Body of pancreas (tissue), 4 donors: ENCODE data around the gene SLC22A14.

Experiments used
- POLR2A ChIP-seq, 3 donors: fragments of 450-650 bp; IDR thresholded peaks; one replicate each; pipeline ENCODE4 v1.6.1; 2016; ENCODE audit warnings: antibody characterized with exemption in 3 of 3, mild to moderate bottlenecking in 2 of 3
- TF ChIP-seq, protein P1 (sequence below), 7 experiments: fragments of 450-650 bp in 4 of 7; fragments of 200-600 bp in 3 of 7; sonication (generic) in 3 of 7; IDR thresholded peaks; one replicate each; pipeline ENCODE4 v1.5.1; 2016 to 2019; ENCODE audit warnings: antibody characterized with exemption in 7 of 7

DNA sequence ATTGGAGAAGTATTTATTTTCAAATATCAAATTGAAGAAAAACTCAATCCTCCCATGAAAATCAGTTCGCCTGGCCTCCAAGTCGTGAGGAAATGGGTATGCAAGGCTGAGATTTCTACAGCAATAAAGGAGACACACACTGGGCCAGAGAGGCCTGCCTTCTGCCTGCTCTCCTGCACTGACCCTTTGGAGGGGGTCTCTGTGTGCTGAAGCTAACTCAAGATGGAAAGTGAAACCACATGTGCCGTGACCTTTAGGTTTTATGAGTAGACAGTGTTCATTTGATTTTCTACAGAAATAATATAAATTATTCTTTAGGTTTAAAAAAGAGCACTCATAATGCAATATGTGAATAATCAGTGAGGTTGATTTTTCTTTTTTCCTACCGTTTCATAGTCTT, 28.4 kb upstream of the SLC22A14 start:
- TF ChIP-seq, protein P1, sequence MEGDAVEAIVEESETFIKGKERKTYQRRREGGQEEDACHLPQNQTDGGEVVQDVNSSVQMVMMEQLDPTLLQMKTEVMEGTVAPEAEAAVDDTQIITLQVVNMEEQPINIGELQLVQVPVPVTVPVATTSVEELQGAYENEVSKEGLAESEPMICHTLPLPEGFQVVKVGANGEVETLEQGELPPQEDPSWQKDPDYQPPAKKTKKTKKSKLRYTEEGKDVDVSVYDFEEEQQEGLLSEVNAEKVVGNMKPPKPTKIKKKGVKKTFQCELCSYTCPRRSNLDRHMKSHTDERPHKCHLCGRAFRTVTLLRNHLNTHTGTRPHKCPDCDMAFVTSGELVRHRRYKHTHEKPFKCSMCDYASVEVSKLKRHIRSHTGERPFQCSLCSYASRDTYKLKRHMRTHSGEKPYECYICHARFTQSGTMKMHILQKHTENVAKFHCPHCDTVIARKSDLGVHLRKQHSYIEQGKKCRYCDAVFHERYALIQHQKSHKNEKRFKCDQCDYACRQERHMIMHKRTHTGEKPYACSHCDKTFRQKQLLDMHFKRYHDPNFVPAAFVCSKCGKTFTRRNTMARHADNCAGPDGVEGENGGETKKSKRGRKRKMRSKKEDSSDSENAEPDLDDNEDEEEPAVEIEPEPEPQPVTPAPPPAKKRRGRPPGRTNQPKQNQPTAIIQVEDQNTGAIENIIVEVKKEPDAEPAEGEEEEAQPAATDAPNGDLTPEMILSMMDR (IDR thresholded peaks at IDR 0.05): no peak
- TF ChIP-seq POLR2A (IDR thresholded peaks at IDR 0.05): no peak
